Smooth muscle cell of bladder (primary cell): ENCODE measurements around the gene CLSTN1. TPM values are rescaled to one million over a fixed set of nuclear protein-coding genes. Genes with fewer than 3 reads are reported as not detected.

Source experiments
- total RNA-seq: library from RNA; depleted of rRNA; stranded (reverse); fragments of >200 nt; gene quantifications from 2 replicates; pipeline ENCODE4 v1.2.3, GENCODE V29; 2014

Gene CLSTN1
- 130 and 175 TPM in 2 replicates for total RNA-seq

DNA sequence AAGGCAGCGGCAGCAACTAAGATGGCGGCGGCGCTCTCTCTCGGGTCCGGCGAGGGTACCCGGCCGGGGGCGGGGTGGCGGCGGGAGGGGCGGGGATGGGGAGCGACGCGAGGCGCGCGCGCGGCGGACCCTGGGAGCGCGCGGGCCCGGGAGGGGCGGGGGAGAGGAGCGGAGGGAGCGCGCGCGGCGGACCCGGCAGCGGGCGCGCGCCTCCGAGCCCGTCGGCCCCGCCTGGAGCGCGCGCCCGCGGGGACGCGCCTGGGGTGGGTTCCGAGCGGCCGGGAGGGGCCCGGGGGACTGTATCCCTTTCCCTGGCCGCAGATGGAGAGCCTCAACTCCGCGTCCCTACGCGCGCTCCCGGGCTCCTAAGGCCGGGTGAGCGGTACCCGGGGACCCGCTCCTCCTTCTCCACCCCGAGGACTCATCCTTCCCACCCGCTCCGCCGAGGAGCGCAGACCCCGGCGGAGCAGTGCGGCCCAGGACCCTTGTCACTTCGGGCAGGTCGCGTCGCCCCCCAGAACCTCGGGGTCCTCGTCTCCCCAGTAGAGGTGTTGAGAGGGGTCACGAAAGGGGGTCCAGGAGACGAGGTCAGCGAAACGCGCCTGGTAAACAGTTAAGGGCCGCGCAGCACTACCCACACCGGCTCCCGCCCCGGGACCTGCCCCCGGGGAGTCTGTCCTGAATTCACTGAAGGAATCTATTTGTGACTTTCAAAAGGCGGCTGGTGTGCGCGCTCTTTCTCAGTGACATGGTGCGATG lies at the start of gene CLSTN1:
Gene CLSTN1, minus strand, starts transcription at position 23 of the 759 bp plus-strand sequence. CDS start 232 bp downstream, outside the sequence.

Other genes starting within 250 kb of the CLSTN1 start
- gene TMEM201, start 235.1 kb downstream of the CLSTN1 start, total RNA-seq: 1.6 and 2.0 TPM in 2 replicates
- gene PIK3CD, start 172.2 kb downstream of the CLSTN1 start, total RNA-seq: 3.6 and 3.8 TPM in 2 replicates
- 27.2 and 31.2 TPM in 2 replicates for gene CTNNBIP1, start 86.3 kb upstream of the CLSTN1 start, total RNA-seq
- gene LZIC, start 119.4 kb upstream of the CLSTN1 start, total RNA-seq: 21.2 and 21.8 TPM in 2 replicates
- 13.4 and 17.5 TPM in 2 replicates for gene NMNAT1, start 119.5 kb upstream of the CLSTN1 start, total RNA-seq
- not detected in 2 replicates for gene RBP7, start 173.3 kb upstream of the CLSTN1 start, total RNA-seq
- gene UBE4B, start 209.0 kb upstream of the CLSTN1 start, total RNA-seq: 20.8 and 26.8 TPM in 2 replicates